Right kidney (tissue), 9 donors: Measurements from ENCODE around the gene EIF4A3.

Experiments used
- DNase-seq: peaks from one replicate; pipeline ENCODE4 v3.0.0-alpha.2; 2016
- long read RNA-seq, 8 donors: transcript quantifications; one replicate each; lab custom pipeline, GENCODE V29; 2026

EIF4A3 gene
- long read RNA-seq, donor 1, transcript EIF4A3-201 (12 exons, 1,734 nt): major isoform, 63 of 73 reads
- long read RNA-seq, donor 1, partial matches to known transcripts: 8 of 73 reads
- long read RNA-seq, donor 1, other reads (novel, unspliced or antisense): 0 of 73 reads
- long read RNA-seq, donor 2, transcript EIF4A3-201 (12 exons, 1,734 nt): major isoform, 38 of 40 reads
- long read RNA-seq, donor 2, partial matches to known transcripts: 0 of 40 reads
- long read RNA-seq, donor 2, other reads (novel, unspliced or antisense): 0 of 40 reads
- long read RNA-seq, donor 3, transcript EIF4A3-201 (12 exons, 1,734 nt): major isoform, 21 of 26 reads
- long read RNA-seq, donor 3, partial matches to known transcripts: 5 of 26 reads
- long read RNA-seq, donor 3, other reads (novel, unspliced or antisense): 0 of 26 reads
- long read RNA-seq, donor 4, transcript EIF4A3-201 (12 exons, 1,734 nt): major isoform, 47 of 51 reads
- long read RNA-seq, donor 4, partial matches to known transcripts: 0 of 51 reads
- long read RNA-seq, donor 4, other reads (novel, unspliced or antisense): 0 of 51 reads
- long read RNA-seq, donor 5, transcript EIF4A3-201 (12 exons, 1,734 nt): major isoform, 34 of 37 reads
- long read RNA-seq, donor 5, partial matches to known transcripts: 0 of 37 reads
- long read RNA-seq, donor 5, other reads (novel, unspliced or antisense): 0 of 37 reads
- long read RNA-seq, donor 6, transcript EIF4A3-201 (12 exons, 1,734 nt): major isoform, 32 of 37 reads
- long read RNA-seq, donor 6, partial matches to known transcripts: 0 of 37 reads
- long read RNA-seq, donor 6, other reads (novel, unspliced or antisense): 0 of 37 reads
- long read RNA-seq, donor 7: 0 reads
- long read RNA-seq, donor 8, transcript EIF4A3-201 (12 exons, 1,734 nt): major isoform, 49 of 52 reads
- long read RNA-seq, donor 8, partial matches to known transcripts: 0 of 52 reads
- long read RNA-seq, donor 8, other reads (novel, unspliced or antisense): 0 of 52 reads

GRCh38 chr17:80147035-80147822 is at the start of gene EIF4A3:
Gene EIF4A3, minus strand, starts transcription at chr17:80147128. Its CDS starts 167 bp downstream, at chr17:80146961.
- DNase-seq: peak; percentile 95

- DNase-seq: no peak
Observed at GRCh38 chr17:80196652-80197051, 49.7 kb upstream of the EIF4A3 start.

- DNase-seq: peak; percentile 28
Observed at GRCh38 chr17:80195671-80196529, 49.0 kb upstream of the EIF4A3 start.

GRCh38 chr17:80195141-80195540 is 48.2 kb upstream of the EIF4A3 start:
- no peak for DNase-seq

GRCh38 chr17:80191865-80192661 is 45.1 kb upstream of the EIF4A3 start:
- peak; percentile 44 for DNase-seq

- no peak for DNase-seq
Observed at GRCh38 chr17:80191192-80191591, 44.3 kb upstream of the EIF4A3 start.

- no peak for DNase-seq
Observed at GRCh38 chr17:80190716-80191115, 43.8 kb upstream of the EIF4A3 start.

GRCh38 chr17:80189611-80190010 is 42.7 kb upstream of the EIF4A3 start:
- no peak for DNase-seq

GRCh38 chr17:80187515-80187941 is 40.6 kb upstream of the EIF4A3 start:
- DNase-seq: no peak

- no peak for DNase-seq
Observed at GRCh38 chr17:80187090-80187489, 40.2 kb upstream of the EIF4A3 start.

GRCh38 chr17:80185968-80186367 is 39.0 kb upstream of the EIF4A3 start:
- no peak for DNase-seq

GRCh38 chr17:80184423-80184714 is 37.4 kb upstream of the EIF4A3 start:
- DNase-seq: no peak

GRCh38 chr17:80183581-80184422 is 36.9 kb upstream of the EIF4A3 start:
- DNase-seq: no peak

- DNase-seq: no peak
Observed at GRCh38 chr17:80182845-80183223, 35.9 kb upstream of the EIF4A3 start.

GRCh38 chr17:80182118-80182844 is 35.4 kb upstream of the EIF4A3 start:
- no peak for DNase-seq

- no peak for DNase-seq
Observed at GRCh38 chr17:80181431-80181830, 34.5 kb upstream of the EIF4A3 start.

GRCh38 chr17:80180192-80180591 is 33.3 kb upstream of the EIF4A3 start:
- no peak for DNase-seq

- DNase-seq: no peak
Observed at GRCh38 chr17:80177986-80178595, 31.2 kb upstream of the EIF4A3 start.
